NCI-H2029 (cell line): ENCODE data around the gene PLD3.
"Not testable (repeated sequence)": the region's sequence is repeated elsewhere in the genome, so short reads cannot be mapped to it uniquely, and the experiment has no call there.

ENCODE experiments used
- DNase-seq: peaks from one replicate; lab custom pipeline; 2025; lab: John Stamatoyannopoulos, UW

PLD3 gene

GRCh38 chr19:40389404-40390083 lies 41.0 kb downstream of the PLD3 start:
- no peak for DNase-seq

- no peak for DNase-seq
These were observed 41.7 kb downstream of the PLD3 start, which contains the start of gene HIPK4 for GRCh38 chr19:40390084-40390742. Gene HIPK4 (minus strand): TSS chr19:40390181. CDS start chr19:40389902, 279 bp downstream.

- no peak for DNase-seq
These were observed 43.6 kb downstream of the PLD3 start for GRCh38 chr19:40392123-40392522.

- no peak for DNase-seq
These were observed 44.5 kb downstream of the PLD3 start for GRCh38 chr19:40392894-40393517.

GRCh38 chr19:40393894-40394815 lies 45.7 kb downstream of the PLD3 start:
- DNase-seq = no peak

GRCh38 chr19:40394816-40395210 lies 46.3 kb downstream of the PLD3 start:
- no peak for DNase-seq

GRCh38 chr19:40395956-40396355 lies 47.5 kb downstream of the PLD3 start:
- DNase-seq = no peak

GRCh38 chr19:40396886-40397567 lies 48.5 kb downstream of the PLD3 start:
- DNase-seq = no peak

- DNase-seq = no peak
These were observed 49.0 kb downstream of the PLD3 start for GRCh38 chr19:40397568-40397906.

GRCh38 chr19:40398417-40399131 lies 50.1 kb downstream of the PLD3 start:
- DNase-seq = no peak

GRCh38 chr19:40400559-40400958 lies 52.1 kb downstream of the PLD3 start:
- no peak for DNase-seq

GRCh38 chr19:40403262-40403984 lies 54.9 kb downstream of the PLD3 start:
- peak; percentile 61 for DNase-seq

- no peak for DNase-seq
These were observed 59.5 kb downstream of the PLD3 start for GRCh38 chr19:40407714-40408597.

- not testable (repeated sequence) for DNase-seq
These were observed 60.1 kb downstream of the PLD3 start for GRCh38 chr19:40408598-40408925.

GRCh38 chr19:40410030-40410389 lies 61.5 kb downstream of the PLD3 start:
- no peak for DNase-seq

GRCh38 chr19:40411125-40411842 lies 62.8 kb downstream of the PLD3 start:
- DNase-seq = no peak

- DNase-seq = no peak
These were observed 63.5 kb downstream of the PLD3 start for GRCh38 chr19:40411958-40412499.

- DNase-seq = no peak
These were observed 64.4 kb downstream of the PLD3 start for GRCh38 chr19:40412866-40413265.
